GM12878 (cell line): Measurements from ENCODE around the gene MKX. TPM values are rescaled to one million over a fixed set of nuclear protein-coding genes. Genes with fewer than 3 reads are reported as not detected.
A peak's percentile ranks its signal among the peaks of the same experiment; 100 is the strongest.

Experiments used
- ATAC-seq: fragments of 200-7000 bp; cut with Tn5 transposase; 3 replicates; pipeline ENCODE4 v1.9.1; 2020; ENCODE audit warnings: mild to moderate bottlenecking, moderate library complexity
- BruUV-seq: library from RNA; stranded (reverse); fragments of 400-500 nt; replicated peaks from 2 replicates; lab custom pipeline; 2021; lab: Mats Ljungman, UMichigan
- CTCF ChIA-PET: fragments of 300-600 bp; sonication (Branson Sonifier 250); formaldehyde crosslinking; extraction: SDS; loops from one replicate; lab custom pipeline; 2021; ENCODE audit warnings: inconsistent platforms; lab: Yijun Ruan, JAX
- POLR2A ChIA-PET: fragments of 350-600 bp; formaldehyde crosslinking; extraction: SDS; loops from one replicate; lab custom pipeline; 2021; ENCODE audit warnings: inconsistent platforms; lab: Charles Lee
- RAD21 ChIA-PET: fragments of 300-600 bp; sonication (Branson Sonifier 250); formaldehyde crosslinking; loops from one replicate; lab custom pipeline; 2023; ENCODE audit warnings: antibody characterized with exemption; ENCODE audit not compliant: unreplicated experiment; lab: Charles Lee
- SMC1A ChIA-PET: fragments of 300-600 bp; sonication (Branson Sonifier 250); formaldehyde crosslinking; loops from one replicate; lab custom pipeline; 2023; ENCODE audit not compliant: unreplicated experiment, uncharacterized antibody; lab: Charles Lee
- DNase-seq: peaks from one replicate; pipeline ENCODE4 v3.0.0-alpha.2; 2011; ENCODE audit warnings: low read depth, low spot score
- FAIRE-seq: peaks from 3 replicates; lab custom pipeline; 2011; peaks lifted over from hg19 to GRCh38; lab: Jason Lieb, UNC
- H2AFZ ChIP-seq: 2 replicates; pipeline ENCODE4 v1.6.0; 2011; ENCODE audit warnings: low read depth, low read length, control low read depth; ENCODE audit not compliant: control insufficient read depth
- H3K27ac ChIP-seq: 2 replicates; pipeline ENCODE4 v1.5.1; 2011; ENCODE audit warnings: control low read depth; ENCODE audit not compliant: control insufficient read depth, insufficient read depth
- H3K27me3 ChIP-seq, 2 experiments: replicated peaks in 1 of 2; 2 replicates each; pipeline versions ENCODE4 v1.6.0 to v1.6.1; 2011; ENCODE audit warnings: low read length in 1 of 2; ENCODE audit not compliant: control insufficient read depth in 2 of 2, insufficient read depth in 2 of 2
- H3K36me3 ChIP-seq, 2 experiments: 2 replicates each; pipeline ENCODE4 v1.5.1; 2011; ENCODE audit warnings: low read length in 1 of 2; ENCODE audit not compliant: control insufficient read depth in 2 of 2, insufficient read depth in 2 of 2
- H3K4me1 ChIP-seq: 2 replicates; pipeline ENCODE4 v1.6.1; 2011; ENCODE audit warnings: mild to moderate bottlenecking, low read length, moderate library complexity, mixed read lengths; ENCODE audit not compliant: control insufficient read depth, insufficient read depth
- H3K4me2 ChIP-seq: 2 replicates; pipeline ENCODE4 v1.6.0; 2011; ENCODE audit warnings: control low read depth; ENCODE audit not compliant: control insufficient read depth, insufficient read depth
- H3K4me3 ChIP-seq: fragments of 200-600 bp; sonication (generic); 2 replicates; pipeline ENCODE4 v1.5.1; 2016
- H3K79me2 ChIP-seq: 2 replicates; pipeline ENCODE4 v1.6.0; 2011; ENCODE audit warnings: low read length; ENCODE audit not compliant: control insufficient read depth, insufficient read depth
- H3K9ac ChIP-seq: 2 replicates; pipeline ENCODE4 v1.8.0; 2011; ENCODE audit warnings: low read length, control low read depth, mixed read lengths; ENCODE audit not compliant: control insufficient read depth, insufficient read depth
- H3K9me3 ChIP-seq: replicated peaks from 3 replicates; pipeline ENCODE4 v1.5.1; 2011; ENCODE audit warnings: mild to moderate bottlenecking, low read length; ENCODE audit not compliant: control insufficient read depth, insufficient read depth
- H4K20me1 ChIP-seq: 2 replicates; pipeline ENCODE4 v1.6.0; 2011; ENCODE audit not compliant: control insufficient read depth, insufficient read depth
- BACH1 ChIP-seq: fragments of 450-650 bp; IDR thresholded peaks from 2 replicates; pipeline ENCODE4 v1.6.1; 2017; ENCODE audit warnings: mild to moderate bottlenecking, borderline replicate concordance
- CBFB ChIP-seq: IDR thresholded peaks from 2 replicates; pipeline ENCODE4 v1.6.1; 2016; ENCODE audit warnings: antibody characterized with exemption, low read depth
- EGR1 ChIP-seq, 2 experiments: IDR thresholded peaks; 1 replicate in 1 of 2; 2 replicates in 1 of 2; pipeline ENCODE4 v1.6.1; 2011 to 2012; ENCODE audit warnings: low read depth in 2 of 2, low read length in 2 of 2, borderline replicate concordance in 1 of 2, mild to moderate bottlenecking in 1 of 2, moderate library complexity in 1 of 2
- JUND ChIP-seq: IDR thresholded peaks from 2 replicates; pipeline ENCODE4 v1.6.1; 2012; ENCODE audit warnings: low read depth, mild to moderate bottlenecking, low read length, improper control_type of control experiment, moderate library complexity
- KLF5 ChIP-seq: fragments of 450-650 bp; IDR thresholded peaks from 2 replicates; pipeline ENCODE4 v1.6.1; 2014; ENCODE audit warnings: mild to moderate bottlenecking; ENCODE audit not compliant: partially characterized antibody
- NFIC ChIP-seq: IDR thresholded peaks from 2 replicates; pipeline ENCODE4 v1.6.1; 2012; ENCODE audit warnings: low read depth, mild to moderate bottlenecking, inconsistent platforms, low read length, moderate library complexity
- PAX8 ChIP-seq: fragments of 450-650 bp; IDR thresholded peaks from 2 replicates; pipeline ENCODE4 v1.6.1; 2017; ENCODE audit warnings: mild to moderate bottlenecking, moderate library complexity
- SMAD5 ChIP-seq: IDR thresholded peaks from 2 replicates; pipeline ENCODE4 v1.6.1; 2016; ENCODE audit warnings: antibody characterized with exemption, low read depth
- SUPT20H ChIP-seq: IDR thresholded peaks from 2 replicates; pipeline ENCODE4 v1.6.1; 2011; ENCODE audit warnings: low read depth, mild to moderate bottlenecking, low read length, moderate library complexity, borderline replicate concordance; ENCODE audit not compliant: control insufficient read depth
- TCF3 ChIP-seq: IDR thresholded peaks from 2 replicates; pipeline ENCODE4 v1.6.1; 2012; ENCODE audit warnings: low read depth, mild to moderate bottlenecking, low read length, borderline replicate concordance; ENCODE audit not compliant: insufficient read depth
- ZBTB33 ChIP-seq: fragments of 450-650 bp; IDR thresholded peaks from 2 replicates; pipeline ENCODE4 v1.6.1; 2017; ENCODE audit warnings: mild to moderate bottlenecking
- ZNF207 ChIP-seq: fragments of 450-650 bp; IDR thresholded peaks from 2 replicates; pipeline ENCODE4 v1.6.1; 2014; ENCODE audit warnings: antibody characterized with exemption, mild to moderate bottlenecking, borderline replicate concordance
- ZNF622 ChIP-seq: fragments of 450-650 bp; IDR thresholded peaks from 2 replicates; pipeline ENCODE4 v1.6.1; 2017; ENCODE audit warnings: mild to moderate bottlenecking, inconsistent platforms
- WGBS: methylation state at CpG from one replicate; pipeline ENCODE4 v1.1.6; 2016; ENCODE audit warnings: low lambda C conversion rate; ENCODE audit not compliant: insufficient replicate concordance, insufficient coverage; ENCODE audit errors: missing lambda C conversion rate; 5-methylcytosine and 5-hydroxymethylcytosine counted together
- in situ Hi-C: fragments of 300-500 bp; cut with MboI; formaldehyde crosslinking; loops from 9 replicates; pipeline ENCODE4 v1.14.3; 2018; ENCODE audit warnings: mixed read lengths
- intact Hi-C: fragments of 100-400 bp; cut with micrococcal nuclease; formaldehyde crosslinking; loops from one replicate; pipeline ENCODE4 v1.14.2; 2022; ENCODE audit not compliant: unreplicated experiment
- polyA plus RNA-seq, 11 experiments: library from polyadenylated mRNA; depleted of rRNA in 4 of 11; unstranded in 6 of 11; stranded (reverse) in 5 of 11; fragments of >200 nt; fragmentation: Nextera tagmentation in 4 of 11; fragmentation: Illumina TruSeq in 1 of 11; extraction: Ambion mirVana in 4 of 11; extraction: Trizol in 1 of 11; gene quantifications; 1 replicate in 1 of 11; 2 replicates in 10 of 11; pipeline versions ENCODE4 v1.2.1 to v1.2.3, GENCODE V29; 2011 to 2016; ENCODE audit warnings: inconsistent platforms in 2 of 11, missing spikeins in 2 of 11, low read depth in 1 of 11
- total RNA-seq, 4 experiments: library from RNA; depleted of rRNA in 3 of 4; stranded (reverse); fragments of >200 nt in 3 of 4; fragmentation: Illumina TruSeq in 1 of 4; extraction: Trizol in 1 of 4; gene quantifications; 2 replicates each; pipeline versions ENCODE4 v1.2.1 to v1.2.3, GENCODE V29; 2013 to 2021
- TF ChIP-seq, protein P1 (sequence below): fragments of 450-650 bp; formaldehyde crosslinking; IDR thresholded peaks from 2 replicates; pipeline ENCODE4 v1.4.0; 2022; ENCODE audit warnings: mild to moderate bottlenecking, moderate library complexity

MKX gene
- total and polyA plus RNA-seq, 10 of the 15 experiments (the other 5 are each of a cell fraction or from before 2014, with no cell fraction given) = not detected

- FAIRE-seq (peak; percentile 75), ATAC-seq (peak; percentile 99), DNase-seq (peak; percentile 38)
- H2AFZ ChIP-seq = no peak overlapping the region
- intact Hi-C loops (loop anchor here (2.0 to 5.0 kb wide), 3 partner anchors 436 to 640 kb away; no protein-coding TSS in a partner anchor), in situ Hi-C loops (loop anchor here (25.0 kb wide), 1 partner anchor 645 kb away; no protein-coding TSS in a partner anchor)
- H3K4me2 ChIP-seq = peak overlapping the region; percentile 69; the same call in 1 of the 2 replicates
- peaks cover 14% of the 10 kb centered on the region; the same call in 2 of the 3 replicates for H3K9me3 ChIP-seq
- H4K20me1 ChIP-seq = no peaks in the 10 kb centered on the region
- peaks cover 12 to 50% of the 10 kb centered on the region in 2 experiments for H3K27me3 ChIP-seq
- H3K9ac ChIP-seq = no peak overlapping the region
- RAD21 ChIA-PET = no interaction called here
- H3K36me3 ChIP-seq = no peaks in the 10 kb centered on the region
- no TSS peak for BruUV-seq
- H3K4me3 ChIP-seq = no peak overlapping the region
- WGBS = 6% methylated on average over 60 of the region's 75 CpGs
- POLR2A ChIA-PET = no interaction called here
- H3K4me1 ChIP-seq = no peaks in the 10 kb centered on the region
- H3K79me2 ChIP-seq = no peaks in the 10 kb centered on the region
- no peak overlapping the region for H3K27ac ChIP-seq
- SMC1A ChIA-PET = no interaction called here
- CTCF ChIA-PET = no interaction called here
- TF ChIP-seq, protein P1, sequence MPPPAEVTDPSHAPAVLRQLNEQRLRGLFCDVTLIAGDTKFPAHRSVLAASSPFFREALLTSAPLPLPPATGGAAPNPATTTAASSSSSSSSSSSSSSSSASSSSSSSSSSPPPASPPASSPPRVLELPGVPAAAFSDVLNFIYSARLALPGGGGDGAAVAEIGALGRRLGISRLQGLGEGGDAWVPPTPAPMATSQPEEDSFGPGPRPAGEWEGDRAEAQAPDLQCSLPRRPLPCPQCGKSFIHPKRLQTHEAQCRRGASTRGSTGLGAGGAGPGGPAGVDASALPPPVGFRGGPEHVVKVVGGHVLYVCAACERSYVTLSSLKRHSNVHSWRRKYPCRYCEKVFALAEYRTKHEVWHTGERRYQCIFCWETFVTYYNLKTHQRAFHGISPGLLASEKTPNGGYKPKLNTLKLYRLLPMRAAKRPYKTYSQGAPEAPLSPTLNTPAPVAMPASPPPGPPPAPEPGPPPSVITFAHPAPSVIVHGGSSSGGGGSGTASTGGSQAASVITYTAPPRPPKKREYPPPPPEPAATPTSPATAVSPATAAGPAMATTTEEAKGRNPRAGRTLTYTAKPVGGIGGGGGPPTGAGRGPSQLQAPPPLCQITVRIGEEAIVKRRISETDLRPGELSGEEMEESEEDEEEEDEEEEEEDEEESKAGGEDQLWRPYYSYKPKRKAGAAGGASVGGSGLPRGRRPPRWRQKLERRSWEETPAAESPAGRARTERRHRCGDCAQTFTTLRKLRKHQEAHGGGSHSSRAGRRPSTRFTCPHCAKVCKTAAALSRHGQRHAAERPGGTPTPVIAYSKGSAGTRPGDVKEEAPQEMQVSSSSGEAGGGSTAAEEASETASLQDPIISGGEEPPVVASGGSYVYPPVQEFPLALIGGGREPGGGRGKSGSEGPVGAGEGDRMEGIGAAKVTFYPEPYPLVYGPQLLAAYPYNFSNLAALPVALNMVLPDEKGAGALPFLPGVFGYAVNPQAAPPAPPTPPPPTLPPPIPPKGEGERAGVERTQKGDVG = no peak
- TF ChIP-seq ZNF622 (no peak), SUPT20H (no peak), PAX8 (no peak), NFIC (peak; percentile 38; the same call in 1 of the 2 replicates), TCF3 (peak; percentile 83; the same call in 1 of the 2 replicates), KLF5 (no peak), SMAD5 (no peak), ZNF207 (no peak), CBFB (no peak), EGR1 (IDR thresholded peaks at IDR 0.05; ENCODE audit: borderline replicate concordance in 1 of 2, low read depth in 2 of 2, low read length in 2 of 2) (no peak), JUND (peak; percentile 30; the same call in 1 of the 2 replicates), BACH1 (no peak), ZBTB33 (no peak)
These were observed 3.2 kb downstream of the MKX start for GRCh38 chr10:27742195-27743011.
